Stimulated activated CD8-positive, alpha-beta memory T cell treated with anti-CD3 and anti-CD28 coated beads, Interleukin-4, amount 100 ng/mL, for 1 hour (primary cell): ENCODE measurements around the gene KIF14.

Source experiments
- DNase-seq, 2 donors: peaks; one replicate each; pipeline ENCODE4 v3.0.0-alpha.2; 2020; ENCODE audit warnings: low read depth in 2 of 2, low spot score in 1 of 2

The KIF14 gene

GRCh38 chr1:200620273-200621131 lies at the start of gene KIF14:
Gene KIF14 (minus strand): TSS chr1:200620751. CDS start chr1:200618723, 2,028 bp downstream.
- DNase-seq, result peak; percentile 82 to 83

DNA sequence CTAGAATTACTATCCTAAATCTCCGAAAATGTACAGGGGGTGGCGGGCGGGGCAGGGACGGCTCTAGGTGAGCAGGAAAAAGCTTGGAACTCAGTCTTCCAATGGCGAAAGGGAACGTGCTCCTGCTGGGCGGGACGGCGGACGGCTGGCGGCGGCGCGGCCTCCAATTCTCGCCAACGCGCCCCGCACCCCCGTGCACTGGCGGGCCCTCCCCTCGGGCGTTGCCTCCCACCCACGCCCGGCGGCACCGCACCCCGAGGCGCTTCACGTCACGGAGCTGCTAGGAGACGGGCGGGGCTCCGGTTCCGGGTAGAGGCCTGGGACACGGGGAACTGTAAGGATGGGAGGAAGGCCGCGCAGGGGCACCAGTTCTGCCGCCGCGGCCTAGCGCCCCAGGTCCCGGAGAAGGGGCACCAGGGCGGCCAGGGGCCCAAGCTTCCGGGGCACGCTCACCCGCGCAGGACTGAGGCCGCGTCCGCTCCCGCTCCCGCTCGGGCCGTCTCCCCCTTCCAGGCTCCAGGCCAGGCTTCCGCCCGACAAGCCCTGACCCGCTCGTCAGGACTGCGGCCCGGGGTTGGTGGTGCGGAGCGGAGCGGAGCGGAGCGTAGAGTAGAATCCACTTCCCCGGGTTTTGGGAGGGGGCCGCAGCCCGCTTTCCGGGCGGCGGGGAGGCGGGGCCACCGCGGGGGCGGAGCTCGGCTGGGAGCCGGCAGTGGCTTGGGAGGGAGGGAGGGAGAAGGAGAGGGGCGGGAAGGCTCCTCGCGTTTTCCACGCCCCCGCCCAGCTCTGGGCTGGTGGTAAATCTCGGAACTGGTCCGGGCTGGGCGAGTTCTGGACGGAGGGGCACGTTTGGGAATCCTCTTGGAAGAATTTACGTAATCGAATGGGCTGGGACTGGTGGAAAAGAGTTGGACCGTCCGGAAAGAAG lies 49.0 kb upstream of the KIF14 start, which contains the start of gene DDX59:
TSS of gene DDX59 (minus strand) at position 594 of the 928 bp plus-strand sequence. CDS start 3,167 bp downstream, outside the sequence.
- peak; percentile 72 to 76 for DNase-seq

- DNase-seq, result no peak
Measured at GRCh38 chr1:200668514-200669313, 48.2 kb upstream of the KIF14 start.

GRCh38 chr1:200666309-200666708 lies 45.8 kb upstream of the KIF14 start:
- DNase-seq, result no peak

- DNase-seq, result no peak
Measured at GRCh38 chr1:200665861-200666260, 45.3 kb upstream of the KIF14 start.

DNA sequence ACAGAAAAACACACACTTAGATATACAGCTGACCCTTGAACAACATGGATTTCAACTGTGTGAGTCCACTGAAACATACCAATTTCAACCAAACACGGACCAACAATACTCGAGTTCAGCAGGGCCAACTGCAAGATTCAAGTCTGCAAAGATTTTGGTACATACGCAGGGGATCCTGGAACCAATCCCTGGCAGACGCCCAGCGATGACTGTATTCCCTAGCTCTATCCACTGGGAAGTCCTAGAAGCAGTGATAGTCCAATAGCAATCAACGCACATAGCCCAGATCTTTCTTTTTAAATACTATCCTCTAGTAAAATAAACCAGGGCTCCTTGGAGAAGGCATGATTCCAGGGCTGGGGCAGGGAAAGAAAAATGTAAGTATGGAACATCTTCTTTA lies 40.2 kb upstream of the KIF14 start:
- no peak for DNase-seq

GRCh38 chr1:200659269-200659668 lies 38.7 kb upstream of the KIF14 start:
- DNase-seq, result no peak

GRCh38 chr1:200658037-200658818 lies 37.7 kb upstream of the KIF14 start:
- no peak for DNase-seq

- DNase-seq, result no peak
Measured at GRCh38 chr1:200654660-200655059, 34.1 kb upstream of the KIF14 start.

DNA sequence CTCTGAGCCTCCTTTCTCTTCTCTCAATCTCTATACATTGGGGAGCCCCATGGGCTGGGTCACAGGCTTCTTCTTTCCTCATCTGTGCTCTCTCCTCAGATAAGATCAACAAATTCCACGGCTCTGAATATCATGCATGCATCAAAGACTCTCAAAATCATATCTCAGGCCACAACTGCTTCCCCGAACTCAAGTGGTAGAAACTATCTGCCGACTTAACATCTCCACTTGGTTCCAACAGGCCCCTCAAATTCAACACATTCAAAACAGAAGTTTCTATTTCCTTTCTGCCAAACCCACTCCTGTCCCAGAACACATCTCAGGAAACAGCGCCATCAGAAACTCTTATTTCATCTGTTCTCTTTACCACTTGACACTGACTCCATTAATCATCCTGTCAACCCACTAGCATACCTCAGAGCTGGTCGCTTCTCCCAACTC lies 32.5 kb upstream of the KIF14 start:
- DNase-seq, result no peak

GRCh38 chr1:200652378-200652777 lies 31.8 kb upstream of the KIF14 start:
- no peak for DNase-seq

GRCh38 chr1:200646515-200646914 lies 26.0 kb upstream of the KIF14 start:
- DNase-seq, result no peak

DNA sequence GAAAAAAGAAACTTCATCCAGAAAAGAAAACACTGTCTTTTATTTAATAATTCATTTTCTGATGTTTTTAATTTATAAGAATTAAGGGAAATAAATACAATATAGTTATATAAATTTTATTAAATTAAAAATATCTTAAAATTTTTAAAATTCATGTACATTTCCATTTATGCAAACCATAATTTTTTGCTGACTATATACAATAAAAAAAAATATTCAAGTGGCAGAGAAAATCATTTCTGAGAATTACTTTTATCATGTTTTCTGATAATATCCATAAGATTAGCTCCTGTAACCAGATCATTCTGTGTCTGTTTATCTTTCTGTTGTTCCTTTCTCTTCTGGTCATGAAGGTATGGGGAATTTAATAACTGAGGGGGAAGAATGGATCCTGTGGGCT lies 23.5 kb upstream of the KIF14 start:
- no peak for DNase-seq

DNA sequence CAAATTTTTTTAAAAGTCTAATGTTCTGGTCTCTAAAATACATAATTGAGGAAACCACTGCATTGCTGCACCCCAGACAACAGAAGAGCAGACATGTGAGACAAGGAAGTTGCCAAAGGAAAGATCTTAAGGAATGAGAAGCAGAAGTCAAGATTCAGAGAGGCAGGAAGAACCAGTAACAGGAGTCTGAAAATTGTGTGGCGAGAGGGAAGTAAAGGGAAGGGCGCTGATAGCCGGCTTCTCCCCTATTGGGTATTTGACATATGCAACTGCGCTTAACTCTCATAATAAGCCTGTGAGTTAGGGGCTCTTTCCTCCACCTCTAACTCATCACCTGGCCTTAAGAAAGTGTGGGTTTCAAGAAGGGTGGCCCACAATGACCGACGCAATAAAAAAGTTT lies 21.9 kb upstream of the KIF14 start:
- no peak for DNase-seq

- no peak for DNase-seq
Measured at GRCh38 chr1:200640963-200641401, 20.4 kb upstream of the KIF14 start.

- DNase-seq, result no peak
Measured at GRCh38 chr1:200640373-200640962, 19.9 kb upstream of the KIF14 start.

- DNase-seq, result no peak
Measured at GRCh38 chr1:200638073-200638472, 17.5 kb upstream of the KIF14 start.

DNA sequence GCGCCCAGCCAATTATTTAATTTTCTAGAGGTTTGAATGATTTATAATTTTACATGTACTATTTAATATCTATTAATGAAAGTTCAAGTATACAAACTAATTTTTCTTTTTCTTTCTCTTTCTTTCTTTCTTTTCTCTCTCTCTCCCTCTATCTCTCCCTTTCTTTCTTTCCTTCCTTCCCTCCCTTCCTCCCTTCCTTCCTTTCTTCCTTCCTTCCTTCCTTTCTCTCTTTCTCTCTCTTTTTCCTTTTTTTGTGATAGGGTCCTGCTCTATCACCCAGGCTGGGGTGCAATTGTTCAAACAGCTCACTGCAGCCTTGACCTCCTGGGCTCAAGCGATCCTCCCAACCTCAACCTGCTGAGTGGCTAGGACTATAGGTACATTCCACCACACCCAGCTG lies 16.1 kb upstream of the KIF14 start:
- DNase-seq, result no peak

- no peak for DNase-seq
Measured at GRCh38 chr1:200634261-200635122, 13.9 kb upstream of the KIF14 start.
